Subcutaneous adipose tissue (tissue), 4 donors: ENCODE measurements around the gene GALNT17. TPM values are rescaled to one million over a fixed set of nuclear protein-coding genes. Genes with fewer than 3 reads are reported as not detected.

Experiments used
- total RNA-seq, 4 donors: library from RNA; depleted of rRNA; stranded (reverse); fragments of >200 nt; gene quantifications; one replicate each; pipeline ENCODE4 v1.1.0, GENCODE V29; 2016
- TF ChIP-seq, protein P1 (sequence below): fragments of 450-650 bp; IDR thresholded peaks from one replicate; pipeline ENCODE4 v1.5.1; 2016; ENCODE audit warnings: low read depth, mild to moderate bottlenecking, control low read depth, antibody characterized with exemption, moderate library complexity

GALNT17 gene
- total RNA-seq, 4 donors from 2014 or later = 1.3 to 12.2 (median 6.7) TPM

DNA sequence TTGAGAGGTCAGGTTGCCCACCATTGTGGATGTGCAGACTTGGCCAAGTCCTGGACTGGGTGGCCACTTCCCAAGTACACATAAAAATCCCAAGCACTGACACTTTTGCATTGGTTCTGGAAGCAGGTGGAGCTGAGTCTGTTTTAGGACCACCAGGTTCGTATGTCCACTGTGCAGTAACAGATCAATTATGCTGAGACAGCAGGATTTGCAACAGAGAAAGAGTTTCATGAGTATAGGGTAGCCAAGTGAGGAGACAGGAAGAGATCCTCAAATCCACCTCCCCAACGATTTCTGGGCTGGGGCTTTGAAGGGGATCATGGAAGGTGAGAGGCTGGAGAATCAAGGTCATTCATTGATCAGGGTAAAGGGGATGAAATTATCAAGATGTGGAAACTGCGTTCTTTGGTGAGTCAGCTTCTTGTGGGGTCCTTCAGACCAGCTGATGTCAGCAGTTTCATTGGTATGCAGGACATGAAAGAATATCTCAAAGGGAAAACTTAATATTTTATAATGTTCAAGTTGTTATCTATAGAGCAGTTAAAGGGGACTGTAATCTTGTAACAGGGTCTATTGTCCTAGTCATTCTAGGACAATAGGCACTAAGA, 277.7 kb downstream of the GALNT17 start:
- TF ChIP-seq, protein P1, sequence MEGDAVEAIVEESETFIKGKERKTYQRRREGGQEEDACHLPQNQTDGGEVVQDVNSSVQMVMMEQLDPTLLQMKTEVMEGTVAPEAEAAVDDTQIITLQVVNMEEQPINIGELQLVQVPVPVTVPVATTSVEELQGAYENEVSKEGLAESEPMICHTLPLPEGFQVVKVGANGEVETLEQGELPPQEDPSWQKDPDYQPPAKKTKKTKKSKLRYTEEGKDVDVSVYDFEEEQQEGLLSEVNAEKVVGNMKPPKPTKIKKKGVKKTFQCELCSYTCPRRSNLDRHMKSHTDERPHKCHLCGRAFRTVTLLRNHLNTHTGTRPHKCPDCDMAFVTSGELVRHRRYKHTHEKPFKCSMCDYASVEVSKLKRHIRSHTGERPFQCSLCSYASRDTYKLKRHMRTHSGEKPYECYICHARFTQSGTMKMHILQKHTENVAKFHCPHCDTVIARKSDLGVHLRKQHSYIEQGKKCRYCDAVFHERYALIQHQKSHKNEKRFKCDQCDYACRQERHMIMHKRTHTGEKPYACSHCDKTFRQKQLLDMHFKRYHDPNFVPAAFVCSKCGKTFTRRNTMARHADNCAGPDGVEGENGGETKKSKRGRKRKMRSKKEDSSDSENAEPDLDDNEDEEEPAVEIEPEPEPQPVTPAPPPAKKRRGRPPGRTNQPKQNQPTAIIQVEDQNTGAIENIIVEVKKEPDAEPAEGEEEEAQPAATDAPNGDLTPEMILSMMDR = no peak

DNA sequence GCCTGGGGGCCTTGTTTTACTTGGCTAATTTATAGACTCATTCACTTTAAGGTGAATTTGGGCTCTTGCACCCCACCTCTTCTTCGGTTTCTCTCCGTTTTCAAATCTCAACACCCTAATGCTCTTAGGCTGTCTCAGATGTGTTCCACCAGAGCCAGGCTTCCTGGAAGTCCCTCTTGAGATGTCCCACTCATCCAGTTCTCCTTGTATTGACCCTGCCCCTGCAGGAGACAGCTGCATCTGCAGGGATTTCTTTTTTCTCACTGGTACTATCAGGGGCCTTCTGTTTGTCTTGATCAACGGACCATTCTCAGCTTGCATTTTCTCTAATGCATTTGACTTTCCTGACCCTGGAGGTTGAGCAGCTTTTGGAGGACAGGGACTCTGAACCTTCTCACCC, 279.5 kb downstream of the GALNT17 start:
- TF ChIP-seq, protein P1 = no peak

DNA sequence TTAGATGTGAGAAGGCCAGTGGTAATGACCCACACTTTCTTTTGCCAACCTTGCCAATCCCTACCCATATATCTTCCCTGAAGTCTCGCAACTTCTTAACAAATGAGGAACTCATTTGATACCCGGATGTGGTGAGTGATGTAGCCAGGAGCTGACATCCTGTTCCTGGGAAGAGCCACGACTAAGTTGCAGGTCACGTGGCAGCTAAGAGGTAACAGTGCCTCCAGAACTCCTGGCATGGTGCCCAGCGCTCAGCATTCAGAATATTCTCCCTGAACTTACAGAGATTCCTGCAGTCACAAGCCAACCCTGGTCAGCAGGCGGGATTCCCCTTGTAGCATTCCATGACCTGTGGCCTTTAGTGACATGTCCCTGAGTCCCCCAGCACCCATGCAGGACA, 282.5 kb downstream of the GALNT17 start:
- TF ChIP-seq, protein P1 = no peak

DNA sequence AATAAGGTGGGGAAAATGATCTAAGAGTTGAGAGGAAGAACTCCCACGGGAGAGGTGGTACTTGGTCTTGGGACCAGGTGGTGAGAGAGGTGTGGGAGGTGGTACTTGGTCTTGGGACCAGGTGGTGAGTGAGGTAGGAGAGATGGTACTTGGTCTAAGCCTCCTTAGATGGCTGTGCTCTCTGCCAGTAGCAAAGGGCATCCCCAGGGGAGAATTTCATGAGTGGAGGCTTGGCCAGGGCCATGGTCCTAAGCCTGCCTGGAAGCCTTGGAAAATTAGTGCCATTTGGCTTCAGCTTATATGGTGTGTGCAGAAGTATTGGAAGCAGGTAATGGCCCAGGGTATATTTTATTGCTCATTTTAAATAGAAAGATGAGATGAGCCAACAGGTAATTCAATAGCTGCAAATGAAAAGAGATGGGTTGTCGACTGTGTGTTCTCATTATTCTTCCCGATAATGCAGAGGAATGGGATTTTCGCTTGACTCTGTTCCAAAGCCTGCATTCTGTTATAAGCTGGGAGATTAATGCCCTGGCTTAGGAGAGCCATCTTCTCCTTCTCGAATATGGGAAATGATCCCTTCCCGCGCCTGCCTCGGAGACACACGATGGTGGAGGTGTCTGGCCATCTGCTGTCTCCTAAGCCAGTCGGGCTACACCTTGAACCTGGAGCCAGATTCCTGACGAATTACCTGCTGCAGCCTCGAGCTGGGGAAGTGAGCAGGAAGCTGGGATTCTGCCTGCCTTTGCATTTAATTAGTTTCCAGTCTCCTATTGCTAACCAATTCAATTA, 287.8 kb downstream of the GALNT17 start:
- TF ChIP-seq, protein P1 = no peak

DNA sequence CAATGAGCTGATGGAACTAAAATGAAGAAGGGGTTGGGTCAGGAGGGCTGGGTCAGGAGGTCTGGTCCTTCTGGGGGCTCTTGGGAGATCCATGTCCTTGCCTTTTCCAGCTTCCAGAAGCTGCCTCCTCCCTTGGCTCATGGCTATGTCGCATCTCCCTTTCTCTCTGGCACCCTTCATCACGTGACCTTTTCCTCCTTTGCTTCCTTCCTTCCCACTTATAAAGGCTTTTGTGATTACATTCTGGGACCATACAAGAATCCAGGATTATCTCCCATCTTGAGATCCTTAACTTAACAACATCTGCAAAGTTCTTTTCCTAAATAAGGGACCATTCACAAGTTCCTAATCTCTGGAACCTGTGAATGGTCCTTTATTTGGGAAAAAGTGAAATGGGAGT, 290.2 kb downstream of the GALNT17 start:
- TF ChIP-seq, protein P1 = no peak

DNA sequence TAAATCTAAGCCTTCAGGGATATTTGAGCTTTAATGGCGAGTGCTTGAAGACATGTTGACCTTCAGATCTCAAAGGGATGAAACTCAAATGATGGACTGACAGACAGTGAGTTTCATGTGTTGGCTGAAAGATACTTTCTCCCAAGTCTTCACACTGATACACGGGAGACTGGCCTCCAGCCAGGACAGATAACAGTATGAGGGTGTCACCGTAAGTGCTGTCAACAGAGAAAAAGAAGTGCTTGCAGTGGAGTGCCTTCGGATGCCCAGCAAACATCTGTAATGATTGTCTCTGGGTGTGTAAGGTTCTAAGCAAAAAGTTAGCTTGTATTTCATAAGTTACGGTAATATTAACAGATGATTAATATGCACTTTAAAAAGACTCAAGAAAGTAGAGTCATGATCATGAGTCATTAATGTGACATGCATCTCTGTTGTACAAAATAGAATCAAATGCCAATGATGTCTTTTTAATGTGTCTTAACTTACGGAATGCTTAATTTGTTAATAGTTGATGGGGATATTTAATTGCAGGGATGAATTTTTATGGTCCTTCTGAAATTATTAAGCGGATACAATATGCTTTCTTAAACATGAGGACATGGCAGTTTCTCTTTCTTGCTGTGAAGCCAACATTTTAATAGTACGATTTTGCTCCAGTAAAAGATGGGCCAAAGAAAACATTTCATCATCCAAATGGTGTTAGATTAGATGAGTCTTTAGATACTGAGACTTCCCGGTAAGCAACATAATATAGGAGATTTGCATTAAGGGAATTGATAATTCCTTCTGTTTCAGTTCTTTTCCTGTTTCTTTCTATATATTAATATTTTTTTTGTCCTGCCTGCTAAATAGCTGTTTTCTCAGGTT, 292.5 kb downstream of the GALNT17 start:
- TF ChIP-seq, protein P1 = no peak

DNA sequence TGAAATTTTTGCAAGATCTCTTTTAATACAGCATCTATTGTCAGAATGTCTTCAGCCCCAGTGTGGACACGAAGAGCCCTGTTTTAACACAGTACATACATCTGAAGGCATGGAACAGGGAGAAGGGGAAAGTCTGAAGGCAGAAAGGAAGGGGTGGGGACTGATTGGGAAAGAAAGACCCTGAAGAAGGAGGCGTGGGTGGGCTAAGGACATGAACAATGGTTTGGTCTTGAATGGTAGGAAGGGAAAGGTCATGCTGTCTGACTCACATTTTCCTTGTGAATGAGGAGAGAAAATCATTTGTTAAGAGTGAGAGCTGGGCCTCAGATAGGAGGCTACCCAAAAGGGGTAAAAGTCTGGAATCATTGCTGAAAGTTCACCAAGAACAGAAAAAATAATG, 297.1 kb downstream of the GALNT17 start:
- TF ChIP-seq, protein P1 = no peak
